ENCODE results near the gene KIF3B. TPM values are rescaled to one million over a fixed set of nuclear protein-coding genes. Genes with fewer than 3 reads are reported as not detected.

The KIF3B gene
- total and polyA plus RNA-seq, 10 of the 15 experiments (the other 5 are each of a cell fraction or from before 2014, with no cell fraction given): 7.4 to 37.3 (median 25.9) TPM

DNA sequence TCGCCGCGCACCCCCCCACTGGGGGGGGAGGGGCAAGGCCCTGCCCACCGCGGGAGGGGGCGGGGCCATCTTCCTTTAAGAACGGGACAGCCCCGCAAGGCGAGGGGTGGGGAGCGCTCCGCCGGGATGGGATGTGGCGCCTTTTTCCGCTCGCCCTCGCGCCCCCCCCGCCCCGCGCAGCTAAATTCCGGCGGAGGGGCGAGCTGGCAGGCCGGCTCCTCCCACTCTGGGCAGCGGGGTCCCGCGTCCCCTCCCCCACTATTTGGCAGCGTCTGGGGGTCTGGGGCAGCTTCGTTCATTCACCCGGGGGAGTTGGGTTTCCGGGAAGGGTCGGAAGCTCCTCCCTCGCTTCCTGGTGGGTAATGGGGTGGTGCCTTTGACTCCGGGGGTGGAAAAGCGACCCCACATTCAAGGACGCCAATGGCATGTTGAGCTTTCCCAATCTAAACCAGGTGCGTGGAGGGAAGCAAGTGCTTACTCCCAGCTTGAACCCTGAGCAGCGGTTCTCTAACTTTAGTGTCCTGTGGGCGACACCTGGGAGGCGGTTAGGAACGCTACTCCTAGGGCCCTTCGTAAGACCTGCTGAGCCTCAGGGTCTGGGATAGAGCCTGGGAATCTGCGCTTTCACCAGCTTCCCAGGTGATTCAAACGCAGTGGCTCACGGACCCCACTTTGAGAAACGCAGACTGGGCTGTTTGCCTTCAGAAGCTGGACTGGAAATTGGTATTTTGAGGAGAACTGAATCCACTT, 81.6 kb downstream of the KIF3B start (continued):
- TF ChIP-seq BACH1 (IDR thresholded peaks at IDR 0.05; ENCODE audit: borderline replicate concordance): no peak
- TF ChIP-seq, protein P1, sequence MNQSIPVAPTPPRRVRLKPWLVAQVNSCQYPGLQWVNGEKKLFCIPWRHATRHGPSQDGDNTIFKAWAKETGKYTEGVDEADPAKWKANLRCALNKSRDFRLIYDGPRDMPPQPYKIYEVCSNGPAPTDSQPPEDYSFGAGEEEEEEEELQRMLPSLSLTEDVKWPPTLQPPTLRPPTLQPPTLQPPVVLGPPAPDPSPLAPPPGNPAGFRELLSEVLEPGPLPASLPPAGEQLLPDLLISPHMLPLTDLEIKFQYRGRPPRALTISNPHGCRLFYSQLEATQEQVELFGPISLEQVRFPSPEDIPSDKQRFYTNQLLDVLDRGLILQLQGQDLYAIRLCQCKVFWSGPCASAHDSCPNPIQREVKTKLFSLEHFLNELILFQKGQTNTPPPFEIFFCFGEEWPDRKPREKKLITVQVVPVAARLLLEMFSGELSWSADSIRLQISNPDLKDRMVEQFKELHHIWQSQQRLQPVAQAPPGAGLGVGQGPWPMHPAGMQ (IDR thresholded peaks at IDR 0.05; ENCODE audit: borderline replicate concordance): no peak
- no peak for TF ChIP-seq RFX5 (IDR thresholded peaks at IDR 0.05; ENCODE audit: low read depth, low read length)
- no peak for TF ChIP-seq SIN3A (IDR thresholded peaks at IDR 0.05; ENCODE audit: low read depth, low read length)
- 0 out of 2 replicates have a peak, but pooled peaks have one; percentile 30 for TF ChIP-seq CHD2 (IDR thresholded peaks at IDR 0.05; ENCODE audit: borderline replicate concordance, low read depth, low read length)
- TF ChIP-seq CBX3 (IDR thresholded peaks at IDR 0.05; ENCODE audit: borderline replicate concordance, low read depth): no peak
- TF ChIP-seq, protein P2, sequence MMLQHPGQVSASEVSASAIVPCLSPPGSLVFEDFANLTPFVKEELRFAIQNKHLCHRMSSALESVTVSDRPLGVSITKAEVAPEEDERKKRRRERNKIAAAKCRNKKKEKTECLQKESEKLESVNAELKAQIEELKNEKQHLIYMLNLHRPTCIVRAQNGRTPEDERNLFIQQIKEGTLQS (IDR thresholded peaks at IDR 0.05; ENCODE audit: borderline replicate concordance, extremely low read depth, low read depth, low read length): no peak
- TF ChIP-seq, protein P3, sequence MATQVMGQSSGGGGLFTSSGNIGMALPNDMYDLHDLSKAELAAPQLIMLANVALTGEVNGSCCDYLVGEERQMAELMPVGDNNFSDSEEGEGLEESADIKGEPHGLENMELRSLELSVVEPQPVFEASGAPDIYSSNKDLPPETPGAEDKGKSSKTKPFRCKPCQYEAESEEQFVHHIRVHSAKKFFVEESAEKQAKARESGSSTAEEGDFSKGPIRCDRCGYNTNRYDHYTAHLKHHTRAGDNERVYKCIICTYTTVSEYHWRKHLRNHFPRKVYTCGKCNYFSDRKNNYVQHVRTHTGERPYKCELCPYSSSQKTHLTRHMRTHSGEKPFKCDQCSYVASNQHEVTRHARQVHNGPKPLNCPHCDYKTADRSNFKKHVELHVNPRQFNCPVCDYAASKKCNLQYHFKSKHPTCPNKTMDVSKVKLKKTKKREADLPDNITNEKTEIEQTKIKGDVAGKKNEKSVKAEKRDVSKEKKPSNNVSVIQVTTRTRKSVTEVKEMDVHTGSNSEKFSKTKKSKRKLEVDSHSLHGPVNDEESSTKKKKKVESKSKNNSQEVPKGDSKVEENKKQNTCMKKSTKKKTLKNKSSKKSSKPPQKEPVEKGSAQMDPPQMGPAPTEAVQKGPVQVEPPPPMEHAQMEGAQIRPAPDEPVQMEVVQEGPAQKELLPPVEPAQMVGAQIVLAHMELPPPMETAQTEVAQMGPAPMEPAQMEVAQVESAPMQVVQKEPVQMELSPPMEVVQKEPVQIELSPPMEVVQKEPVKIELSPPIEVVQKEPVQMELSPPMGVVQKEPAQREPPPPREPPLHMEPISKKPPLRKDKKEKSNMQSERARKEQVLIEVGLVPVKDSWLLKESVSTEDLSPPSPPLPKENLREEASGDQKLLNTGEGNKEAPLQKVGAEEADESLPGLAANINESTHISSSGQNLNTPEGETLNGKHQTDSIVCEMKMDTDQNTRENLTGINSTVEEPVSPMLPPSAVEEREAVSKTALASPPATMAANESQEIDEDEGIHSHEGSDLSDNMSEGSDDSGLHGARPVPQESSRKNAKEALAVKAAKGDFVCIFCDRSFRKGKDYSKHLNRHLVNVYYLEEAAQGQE (IDR thresholded peaks at IDR 0.05; ENCODE audit: low read depth, low read length): no peak
- TF ChIP-seq, protein P4, sequence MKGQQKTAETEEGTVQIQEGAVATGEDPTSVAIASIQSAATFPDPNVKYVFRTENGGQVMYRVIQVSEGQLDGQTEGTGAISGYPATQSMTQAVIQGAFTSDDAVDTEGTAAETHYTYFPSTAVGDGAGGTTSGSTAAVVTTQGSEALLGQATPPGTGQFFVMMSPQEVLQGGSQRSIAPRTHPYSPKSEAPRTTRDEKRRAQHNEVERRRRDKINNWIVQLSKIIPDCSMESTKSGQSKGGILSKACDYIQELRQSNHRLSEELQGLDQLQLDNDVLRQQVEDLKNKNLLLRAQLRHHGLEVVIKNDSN (IDR thresholded peaks at IDR 0.05; ENCODE audit: borderline replicate concordance, extremely low read length, insufficient read depth, low read depth, low read length): no peak
- TF ChIP-seq MYC (IDR thresholded peaks at IDR 0.05; ENCODE audit: insufficient read depth, insufficient read length, insufficient replicate concordance, low read length, severe bottlenecking): no peak
- TF ChIP-seq, protein P5, sequence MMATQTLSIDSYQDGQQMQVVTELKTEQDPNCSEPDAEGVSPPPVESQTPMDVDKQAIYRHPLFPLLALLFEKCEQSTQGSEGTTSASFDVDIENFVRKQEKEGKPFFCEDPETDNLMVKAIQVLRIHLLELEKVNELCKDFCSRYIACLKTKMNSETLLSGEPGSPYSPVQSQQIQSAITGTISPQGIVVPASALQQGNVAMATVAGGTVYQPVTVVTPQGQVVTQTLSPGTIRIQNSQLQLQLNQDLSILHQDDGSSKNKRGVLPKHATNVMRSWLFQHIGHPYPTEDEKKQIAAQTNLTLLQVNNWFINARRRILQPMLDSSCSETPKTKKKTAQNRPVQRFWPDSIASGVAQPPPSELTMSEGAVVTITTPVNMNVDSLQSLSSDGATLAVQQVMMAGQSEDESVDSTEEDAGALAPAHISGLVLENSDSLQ (IDR thresholded peaks at IDR 0.05): no peak
- no peak for TF ChIP-seq SRF (IDR thresholded peaks at IDR 0.05; ENCODE audit: low read depth in 2 of 2, low read length in 2 of 2)
- TF ChIP-seq, protein P6, sequence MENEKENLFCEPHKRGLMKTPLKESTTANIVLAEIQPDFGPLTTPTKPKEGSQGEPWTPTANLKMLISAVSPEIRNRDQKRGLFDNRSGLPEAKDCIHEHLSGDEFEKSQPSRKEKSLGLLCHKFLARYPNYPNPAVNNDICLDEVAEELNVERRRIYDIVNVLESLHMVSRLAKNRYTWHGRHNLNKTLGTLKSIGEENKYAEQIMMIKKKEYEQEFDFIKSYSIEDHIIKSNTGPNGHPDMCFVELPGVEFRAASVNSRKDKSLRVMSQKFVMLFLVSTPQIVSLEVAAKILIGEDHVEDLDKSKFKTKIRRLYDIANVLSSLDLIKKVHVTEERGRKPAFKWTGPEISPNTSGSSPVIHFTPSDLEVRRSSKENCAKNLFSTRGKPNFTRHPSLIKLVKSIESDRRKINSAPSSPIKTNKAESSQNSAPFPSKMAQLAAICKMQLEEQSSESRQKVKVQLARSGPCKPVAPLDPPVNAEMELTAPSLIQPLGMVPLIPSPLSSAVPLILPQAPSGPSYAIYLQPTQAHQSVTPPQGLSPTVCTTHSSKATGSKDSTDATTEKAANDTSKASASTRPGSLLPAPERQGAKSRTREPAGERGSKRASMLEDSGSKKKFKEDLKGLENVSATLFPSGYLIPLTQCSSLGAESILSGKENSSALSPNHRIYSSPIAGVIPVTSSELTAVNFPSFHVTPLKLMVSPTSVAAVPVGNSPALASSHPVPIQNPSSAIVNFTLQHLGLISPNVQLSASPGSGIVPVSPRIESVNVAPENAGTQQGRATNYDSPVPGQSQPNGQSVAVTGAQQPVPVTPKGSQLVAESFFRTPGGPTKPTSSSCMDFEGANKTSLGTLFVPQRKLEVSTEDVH (IDR thresholded peaks at IDR 0.05; ENCODE audit: low read depth, partially characterized antibody): no peak
- peak; percentile 69 for TF ChIP-seq POLR2A (IDR thresholded peaks at IDR 0.05; ENCODE audit: low read depth, low read length)
- no peak for TF ChIP-seq SMAD1 (IDR thresholded peaks at IDR 0.05; ENCODE audit: low read depth, partially characterized antibody)
- no peak for TF ChIP-seq HDGF (IDR thresholded peaks at IDR 0.05)
- TF ChIP-seq ASH2L (IDR thresholded peaks at IDR 0.05; ENCODE audit: borderline replicate concordance, low read depth): no peak
- TF ChIP-seq STAT1 (conservative IDR thresholded peaks at IDR 0.05): no peak
- no peak for TF ChIP-seq RCOR1 (conservative IDR thresholded peaks at IDR 0.05; ENCODE audit: low read depth, low read length)
- TF ChIP-seq ZSCAN29 (IDR thresholded peaks at IDR 0.05): no peak
